Stimulated activated CD4-positive, alpha-beta T cell treated with anti-CD3 and anti-CD28 coated beads, Interleukin-1b, Interleukin-23, amount 100 ng/mL, for 1 hour (primary cell): ENCODE results near the gene ZAR1.

ENCODE experiments used
- DNase-seq, 2 donors: peaks; one replicate each; pipeline ENCODE4 v3.0.0-alpha.2; 2020; ENCODE audit warnings: low read depth in 2 of 2

ZAR1 gene

GRCh38 chr4:48489683-48490011 is 405 bp upstream of the ZAR1 start:
- no peak for DNase-seq

- DNase-seq: no peak
Observed at GRCh38 chr4:48490680-48491513, 845 bp downstream of the ZAR1 start.

- no peak for DNase-seq
Observed at GRCh38 chr4:48491514-48492176, 1.6 kb downstream of the ZAR1 start.

GRCh38 chr4:48493452-48494100 is 3.5 kb downstream of the ZAR1 start:
- no peak for DNase-seq

GRCh38 chr4:48495941-48496340 is 5.9 kb downstream of the ZAR1 start:
- no peak for DNase-seq

- no peak for DNase-seq
Observed at GRCh38 chr4:48498895-48499294, 8.8 kb downstream of the ZAR1 start.

- no peak for DNase-seq
Observed at GRCh38 chr4:48499551-48500066, 9.6 kb downstream of the ZAR1 start.

- DNase-seq: no peak
Observed at GRCh38 chr4:48503233-48504025, 13.4 kb downstream of the ZAR1 start.

- no peak for DNase-seq
Observed at GRCh38 chr4:48504026-48504330, 13.9 kb downstream of the ZAR1 start.

- no peak for DNase-seq
Observed at GRCh38 chr4:48504352-48504751, 14.3 kb downstream of the ZAR1 start.

GRCh38 chr4:48506716-48507115 is 16.7 kb downstream of the ZAR1 start:
- DNase-seq: no peak

GRCh38 chr4:48509543-48509942 is 19.5 kb downstream of the ZAR1 start:
- DNase-seq: no peak

- DNase-seq: no peak
Observed at GRCh38 chr4:48518143-48518542, 28.1 kb downstream of the ZAR1 start.

- DNase-seq: no peak
Observed at GRCh38 chr4:48526406-48526805, 36.4 kb downstream of the ZAR1 start.

- DNase-seq: no peak
Observed at GRCh38 chr4:48538358-48538757, 48.3 kb downstream of the ZAR1 start.

- DNase-seq: no peak
Observed at GRCh38 chr4:48539597-48539996, 49.5 kb downstream of the ZAR1 start.

- no peak for DNase-seq
Observed at GRCh38 chr4:48542888-48543287, 52.8 kb downstream of the ZAR1 start.

- no peak for DNase-seq
Observed at GRCh38 chr4:48543796-48544195, 53.7 kb downstream of the ZAR1 start.
